HCT116 (cell line): ENCODE data around the gene TTC5. TPM values are rescaled to one million over a fixed set of nuclear protein-coding genes. Genes with fewer than 3 reads are reported as not detected.

Experiments
- ATAC-seq: fragments of 200-7000 bp; cut with Tn5 transposase; 2 replicates; pipeline ENCODE4 v1.9.1; 2020; ENCODE audit warnings: mild to moderate bottlenecking, moderate library complexity
- BruUV-seq: library from RNA; stranded (reverse); fragments of 400-500 nt; replicated peaks from 2 replicates; lab custom pipeline; 2021; lab: Mats Ljungman, UMichigan
- CTCF ChIA-PET: fragments of 300-600 bp; sonication (Branson Sonifier 250); formaldehyde crosslinking; loops from one replicate; lab custom pipeline; 2021; ENCODE audit warnings: antibody characterized with exemption; lab: Charles Lee
- POLR2A ChIA-PET: fragments of 300-600, 350-600 bp; sonication (Branson Sonifier 250); formaldehyde crosslinking; loops from one replicate; lab custom pipeline; 2021; ENCODE audit warnings: antibody characterized with exemption; lab: Charles Lee
- RAD21 ChIA-PET, 2 experiments: fragments of 300-600 bp; sonication (Branson Sonifier 250); formaldehyde crosslinking; loops; one replicate each; lab custom pipeline; 2023; ENCODE audit warnings: low total read pairs in 2 of 2; ENCODE audit not compliant: uncharacterized antibody in 2 of 2, unreplicated experiment in 2 of 2, low non-redundant PET in 1 of 2; lab: Charles Lee
- DNase-seq: peaks from one replicate; pipeline ENCODE4 v3.0.0-alpha.2; 2010; ENCODE audit warnings: low read depth, low spot score
- H2AFZ ChIP-seq: fragments of 200-600 bp; shearing (Covaris generic), sonication (generic); 2 replicates; pipeline ENCODE4 v1.6.1; 2017; ENCODE audit warnings: low read depth, mixed run types, mixed read lengths, antibody characterized with exemption, low read length; ENCODE audit not compliant: poor library complexity, severe bottlenecking
- H3K27ac ChIP-seq: 2 replicates; pipeline ENCODE4 v1.5.1; 2012; ENCODE audit warnings: low read depth, low read length
- H3K27me3 ChIP-seq: fragments of 200-600 bp; sonication (generic); 2 replicates; pipeline ENCODE4 v1.6.1; 2016; ENCODE audit warnings: mixed run types, low read length, mixed read lengths; ENCODE audit not compliant: insufficient read depth
- H3K36me3 ChIP-seq, 2 experiments: fragments of 200-500 bp in 1 of 2; fragments of 200-600 bp in 1 of 2; sonication (Bioruptor generic) in 1 of 2; sonication (generic) in 1 of 2; 2 replicates each; pipeline versions ENCODE4 v1.5.1 to v1.6.1; 2014 to 2016; ENCODE audit warnings: low read length in 2 of 2, inconsistent platforms in 1 of 2, mixed read lengths in 1 of 2, mixed run types in 1 of 2; ENCODE audit not compliant: insufficient read depth in 2 of 2, control insufficient read depth in 1 of 2
- H3K4me1 ChIP-seq, 2 experiments: fragments of 200-600 bp in 1 of 2; sonication (generic) in 1 of 2; 2 replicates each; pipeline versions ENCODE4 v1.5.1 to v1.6.1; 2012 to 2017; ENCODE audit warnings: low read length in 2 of 2, inconsistent platforms in 1 of 2, mild to moderate bottlenecking in 1 of 2, mixed read lengths in 1 of 2, mixed run types in 1 of 2, moderate library complexity in 1 of 2; ENCODE audit not compliant: insufficient read depth in 2 of 2, control insufficient read depth in 1 of 2
- H3K4me2 ChIP-seq: fragments of 200-600 bp; sonication (generic); 2 replicates; pipeline ENCODE4 v1.6.1; 2017; ENCODE audit warnings: mixed run types, low read length, mixed read lengths
- H3K4me3 ChIP-seq, 2 experiments: fragments of 200-600 bp in 1 of 2; sonication (generic) in 1 of 2; replicated peaks in 1 of 2; 2 replicates each; pipeline ENCODE4 v1.5.1; 2011 to 2016; ENCODE audit warnings: low read length in 2 of 2, control low read depth in 1 of 2, low read depth in 1 of 2, mild to moderate bottlenecking in 1 of 2, mixed read lengths in 1 of 2, mixed run types in 1 of 2
- H3K79me2 ChIP-seq: fragments of 200-600 bp; sonication (generic); 2 replicates; pipeline ENCODE4 v1.6.1; 2017; ENCODE audit warnings: mild to moderate bottlenecking, mixed run types, low read length, moderate library complexity, mixed read lengths; ENCODE audit not compliant: insufficient read depth
- H3K9ac ChIP-seq: fragments of 200-600 bp; sonication (generic); 2 replicates; pipeline ENCODE4 v1.6.1; 2016; ENCODE audit warnings: low read length, mixed read lengths
- H3K9me2 ChIP-seq: fragments of 200-600 bp; sonication (generic), shearing (Covaris generic); 2 replicates; pipeline ENCODE4 v1.6.1; 2017; ENCODE audit warnings: mixed run types, mild to moderate bottlenecking, moderate library complexity; ENCODE audit not compliant: insufficient read depth
- H3K9me3 ChIP-seq, 2 experiments: fragments of 200-500 bp in 1 of 2; fragments of 200-600 bp in 1 of 2; sonication (Bioruptor generic) in 1 of 2; sonication (generic) in 1 of 2; 2 replicates each; pipeline ENCODE4 v1.6.1; 2014 to 2017; ENCODE audit warnings: low read length in 2 of 2, mixed read lengths in 2 of 2, inconsistent platforms in 1 of 2, low read depth in 1 of 2, mild to moderate bottlenecking in 1 of 2, mixed run types in 1 of 2, moderate library complexity in 1 of 2; ENCODE audit not compliant: control insufficient read depth in 1 of 2, insufficient read depth in 1 of 2
- H4K20me1 ChIP-seq: fragments of 200-600 bp; sonication (generic), shearing (Covaris generic); 2 replicates; pipeline ENCODE4 v1.6.1; 2017; ENCODE audit warnings: mixed run types, mild to moderate bottlenecking, moderate library complexity; ENCODE audit not compliant: insufficient read depth
- CEBPB ChIP-seq: IDR thresholded peaks from 2 replicates; pipeline ENCODE4 v1.6.1; 2012; ENCODE audit warnings: low read depth
- ELF1 ChIP-seq: IDR thresholded peaks from 2 replicates; pipeline ENCODE4 v1.6.1; 2012; ENCODE audit warnings: low read depth, borderline replicate concordance
- EZH2 ChIP-seq: fragments of 200-600 bp; sonication (generic); IDR thresholded peaks from 2 replicates; pipeline ENCODE4 v1.6.1; 2017; ENCODE audit warnings: antibody characterized with exemption, mixed run types
- EZH2phosphoT487 ChIP-seq: fragments of 200-600 bp; IDR thresholded peaks from 2 replicates; pipeline ENCODE4 v1.6.1; 2018; ENCODE audit warnings: antibody characterized with exemption, borderline replicate concordance
- JUND ChIP-seq: IDR thresholded peaks from 2 replicates; pipeline ENCODE4 v1.6.1; 2012
- MAX ChIP-seq: IDR thresholded peaks from 2 replicates; pipeline ENCODE4 v1.6.1; 2012
- POLR2A ChIP-seq: IDR thresholded peaks from 2 replicates; pipeline ENCODE4 v1.7.0; 2011; ENCODE audit warnings: borderline replicate concordance; ENCODE audit not compliant: insufficient read depth, insufficient read length; ENCODE audit errors: extremely low read depth
- POLR2AphosphoS5 ChIP-seq: IDR thresholded peaks from 2 replicates; pipeline ENCODE4 v1.6.1; 2011; ENCODE audit warnings: mild to moderate bottlenecking, low read depth, low read length, moderate library complexity
- RAD21 ChIP-seq: IDR thresholded peaks from 2 replicates; pipeline ENCODE4 v1.6.1; 2012; ENCODE audit warnings: low read depth, mild to moderate bottlenecking
- SIN3A ChIP-seq: IDR thresholded peaks from 2 replicates; pipeline ENCODE4 v1.6.1; 2012; ENCODE audit warnings: low read depth
- SP1 ChIP-seq: IDR thresholded peaks from 2 replicates; pipeline ENCODE4 v1.6.1; 2012; ENCODE audit warnings: low read depth
- TCF7L2 ChIP-seq: IDR thresholded peaks from 2 replicates; pipeline ENCODE4 v1.7.0; 2011; ENCODE audit warnings: borderline replicate concordance, inconsistent platforms; ENCODE audit not compliant: insufficient read depth, insufficient read length; ENCODE audit errors: extremely low read depth
- YY1 ChIP-seq: IDR thresholded peaks from 2 replicates; pipeline ENCODE4 v1.6.1; 2011; ENCODE audit warnings: low read length, low read depth, moderate library complexity, mild to moderate bottlenecking; ENCODE audit not compliant: insufficient replicate concordance; ENCODE audit errors: extremely low read depth
- ZFX ChIP-seq: fragments of 450-650 bp; IDR thresholded peaks from 2 replicates; pipeline ENCODE4 v1.6.1; 2017
- intact Hi-C: fragments of 100-400 bp; cut with micrococcal nuclease; formaldehyde crosslinking; loops from 2 replicates; pipeline ENCODE4 v1.10.0; 2022
- total RNA-seq: library from RNA; stranded (reverse); gene quantifications from one replicate; pipeline ENCODE4 v1.2.1, GENCODE V29; 2021; ENCODE audit not compliant: unreplicated experiment
- TF ChIP-seq, protein P1 (sequence below): IDR thresholded peaks from 2 replicates; pipeline ENCODE4 v1.6.1; 2012

TTC5 gene
- total RNA-seq, 1 experiment from 2014 or later, result 23.3 TPM

DNA sequence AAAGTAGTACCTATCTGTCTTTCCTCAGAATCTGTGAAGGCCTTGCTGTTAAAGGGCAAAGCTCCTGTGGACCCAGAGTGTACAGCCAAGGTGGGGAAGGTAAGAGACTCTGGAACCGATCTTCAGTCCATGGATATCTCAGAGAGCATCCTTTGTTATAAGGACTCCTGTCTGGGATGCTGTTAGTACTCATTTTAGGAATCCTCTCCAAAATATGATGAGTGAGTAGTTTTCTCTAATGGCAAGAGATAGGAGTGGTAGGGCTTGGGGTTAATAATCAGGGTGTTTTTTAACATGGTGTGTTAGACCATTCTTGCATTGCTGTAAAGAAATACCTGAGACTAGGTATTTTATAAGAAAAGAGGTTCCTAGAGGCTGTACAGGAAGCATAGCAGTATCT, 39.6 kb upstream of the TTC5 start:
- H3K9me2 ChIP-seq, result no peaks in the 10 kb centered on the region
- TF ChIP-seq POLR2A, result no peak
- TF ChIP-seq JUND, result no peak
- TF ChIP-seq RAD21, result no peak
- TF ChIP-seq, protein P1, sequence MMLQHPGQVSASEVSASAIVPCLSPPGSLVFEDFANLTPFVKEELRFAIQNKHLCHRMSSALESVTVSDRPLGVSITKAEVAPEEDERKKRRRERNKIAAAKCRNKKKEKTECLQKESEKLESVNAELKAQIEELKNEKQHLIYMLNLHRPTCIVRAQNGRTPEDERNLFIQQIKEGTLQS, result no peak
- no peak for TF ChIP-seq YY1
- no peak for TF ChIP-seq SP1
- TF ChIP-seq POLR2AphosphoS5, result no peak
- TF ChIP-seq ELF1, result no peak
- TF ChIP-seq SIN3A, result no peak
- TF ChIP-seq TCF7L2, result no peak
- no peak for TF ChIP-seq ZFX
- TF ChIP-seq EZH2, result no peak
- no peak for TF ChIP-seq CEBPB
- no peak for TF ChIP-seq MAX
- TF ChIP-seq EZH2phosphoT487, result no peak
- BruUV-seq, result no TSS peak
- no peak for DNase-seq
- peaks cover 30% of the 10 kb centered on the region for H3K79me2 ChIP-seq
- ChIA-PET POLR2A (no interaction called here), CTCF (no interaction called here), RAD21 (no interaction called here)
- H3K4me1 ChIP-seq, result peaks cover 5 to 15% of the 10 kb centered on the region in 2 experiments; a peak in 3 of 4 replicates
- H4K20me1 ChIP-seq, result no peaks in the 10 kb centered on the region
- no peaks in the 10 kb centered on the region for H3K9me3 ChIP-seq
- H3K36me3 ChIP-seq, result peaks cover 35% of the 10 kb centered on the region in 2 experiments
- H3K4me2 ChIP-seq, result no peak overlapping the region
- ATAC-seq, result no peak
- H2AFZ ChIP-seq, result no peak overlapping the region
- H3K27ac ChIP-seq, result no peak overlapping the region
- H3K27me3 ChIP-seq, result no peaks in the 10 kb centered on the region
- no peak overlapping the region for H3K4me3 ChIP-seq
- H3K9ac ChIP-seq, result no peak overlapping the region
- intact Hi-C loops, result no loop called here
